HepG2 (cell line): ENCODE results near the gene NADK2.

Source experiments
- AKNA ChIP-seq: sonication (generic); formaldehyde crosslinking; IDR thresholded peaks from 2 replicates; pipeline ENCODE4 v1.4.0; 2020; ENCODE audit warnings: missing genetic modification reagents, borderline replicate concordance
- ASH2L ChIP-seq: fragments of 300-600, 200-600 bp; sonication (generic); IDR thresholded peaks from 2 replicates; pipeline ENCODE4 v1.7.0; 2017; ENCODE audit warnings: low read depth, mild to moderate bottlenecking, moderate library complexity, mixed read lengths, low read length; ENCODE audit not compliant: insufficient read length
- CBX2 ChIP-seq, 2 experiments: fragments of 200-600 bp in 1 of 2; sonication (generic); formaldehyde crosslinking in 1 of 2; IDR thresholded peaks; 2 replicates each; pipeline versions ENCODE4 v1.7.0 to v1.8.1; 2018 to 2022; ENCODE audit warnings: low read depth in 2 of 2, low read length in 1 of 2, mild to moderate bottlenecking in 1 of 2, missing genetic modification reagents in 1 of 2
- FOXO1 ChIP-seq: sonication (generic); formaldehyde crosslinking; IDR thresholded peaks from 2 replicates; pipeline ENCODE4 v1.4.0; 2020; ENCODE audit warnings: missing genetic modification reagents
- HDAC6 ChIP-seq: fragments of 200-600 bp; sonication (generic); IDR thresholded peaks from 2 replicates; pipeline ENCODE4 v1.7.0; 2017; ENCODE audit warnings: mild to moderate bottlenecking, antibody characterized with exemption, low read length, low read depth
- HNRNPK ChIP-seq: fragments of 200-400 bp; formaldehyde crosslinking; IDR thresholded peaks from 2 replicates; pipeline ENCODE4 v1.6.1; 2018; ENCODE audit warnings: low read length, low read depth, moderate library complexity, mild to moderate bottlenecking; ENCODE audit not compliant: poor library complexity, severe bottlenecking
- IKZF5 ChIP-seq: IDR thresholded peaks from 2 replicates; pipeline ENCODE4 v1.6.1; 2018; ENCODE audit warnings: missing genetic modification reagents, mild to moderate bottlenecking, missing compliant biosample characterization
- JUNB ChIP-seq: sonication (generic); formaldehyde crosslinking; IDR thresholded peaks from 2 replicates; pipeline ENCODE4 v1.8.0; 2022; ENCODE audit warnings: missing genetic modification reagents, mild to moderate bottlenecking, borderline replicate concordance
- TAF1 ChIP-seq: sonication (generic); formaldehyde crosslinking; IDR thresholded peaks from 2 replicates; pipeline ENCODE4 v1.4.0; 2020; ENCODE audit warnings: missing genetic modification reagents
- TERF1 ChIP-seq: sonication (generic); formaldehyde crosslinking; IDR thresholded peaks from 2 replicates; pipeline ENCODE4 v1.8.0; 2022; ENCODE audit warnings: mild to moderate bottlenecking, missing genetic modification reagents, moderate library complexity
- ZBTB49 ChIP-seq: sonication (generic); formaldehyde crosslinking; IDR thresholded peaks from 2 replicates; pipeline ENCODE4 v1.4.0; 2020; ENCODE audit warnings: missing genetic modification reagents, borderline replicate concordance
- ZNF790 ChIP-seq: sonication (generic); formaldehyde crosslinking; IDR thresholded peaks from 2 replicates; pipeline ENCODE4 v1.8.0; 2022; ENCODE audit warnings: missing genetic modification reagents, mild to moderate bottlenecking, borderline replicate concordance
- TF ChIP-seq, protein P1 (sequence below): sonication (generic); formaldehyde crosslinking; IDR thresholded peaks from 2 replicates; pipeline ENCODE4 v1.4.0; 2020; ENCODE audit warnings: missing genetic modification reagents, borderline replicate concordance
- TF ChIP-seq, protein P2 (sequence below): sonication (generic); formaldehyde crosslinking; IDR thresholded peaks from 2 replicates; pipeline ENCODE4 v1.4.0; 2020; ENCODE audit warnings: missing genetic modification reagents

DNA sequence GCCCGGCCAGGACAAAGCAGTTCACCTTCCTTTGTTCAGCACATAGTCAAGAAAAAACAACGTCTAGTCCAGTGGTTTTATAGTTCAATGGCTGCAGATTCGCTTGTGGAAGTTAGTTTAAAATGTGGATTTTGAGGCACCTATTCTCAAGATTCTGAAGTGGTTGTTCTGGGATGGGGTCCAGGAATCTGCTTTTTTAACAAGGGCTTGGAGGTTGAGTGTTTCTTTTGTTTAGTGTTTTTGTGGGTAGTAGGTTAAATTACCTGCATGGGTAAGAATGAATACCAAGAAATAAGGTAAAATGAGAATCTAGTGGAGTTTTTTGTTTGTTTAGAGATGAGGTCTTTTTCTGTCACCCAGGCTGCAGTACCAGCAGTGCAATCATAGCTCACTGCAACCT is 28.4 kb upstream of the NADK2 start:
- no peak for TF ChIP-seq FOXO1
- TF ChIP-seq CBX2 (IDR thresholded peaks at IDR 0.05; ENCODE audit: low read depth, low read length): no peak
- TF ChIP-seq CBX2 (CRISPR knock-in tag; IDR thresholded peaks at IDR 0.05; ENCODE audit: low read depth): no peak
- no peak for TF ChIP-seq TERF1 (CRISPR knock-in tag)
- no peak for TF ChIP-seq TAF1 (CRISPR knock-in tag)
- TF ChIP-seq JUNB: no peak
- TF ChIP-seq, protein P1, sequence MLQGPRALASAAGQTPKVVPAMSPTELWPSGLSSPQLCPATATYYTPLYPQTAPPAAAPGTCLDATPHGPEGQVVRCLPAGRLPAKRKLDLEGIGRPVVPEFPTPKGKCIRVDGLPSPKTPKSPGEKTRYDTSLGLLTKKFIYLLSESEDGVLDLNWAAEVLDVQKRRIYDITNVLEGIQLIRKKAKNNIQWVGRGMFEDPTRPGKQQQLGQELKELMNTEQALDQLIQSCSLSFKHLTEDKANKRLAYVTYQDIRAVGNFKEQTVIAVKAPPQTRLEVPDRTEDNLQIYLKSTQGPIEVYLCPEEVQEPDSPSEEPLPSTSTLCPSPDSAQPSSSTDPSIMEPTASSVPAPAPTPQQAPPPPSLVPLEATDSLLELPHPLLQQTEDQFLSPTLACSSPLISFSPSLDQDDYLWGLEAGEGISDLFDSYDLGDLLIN (CRISPR knock-in tag): no peak
- TF ChIP-seq, protein P2, sequence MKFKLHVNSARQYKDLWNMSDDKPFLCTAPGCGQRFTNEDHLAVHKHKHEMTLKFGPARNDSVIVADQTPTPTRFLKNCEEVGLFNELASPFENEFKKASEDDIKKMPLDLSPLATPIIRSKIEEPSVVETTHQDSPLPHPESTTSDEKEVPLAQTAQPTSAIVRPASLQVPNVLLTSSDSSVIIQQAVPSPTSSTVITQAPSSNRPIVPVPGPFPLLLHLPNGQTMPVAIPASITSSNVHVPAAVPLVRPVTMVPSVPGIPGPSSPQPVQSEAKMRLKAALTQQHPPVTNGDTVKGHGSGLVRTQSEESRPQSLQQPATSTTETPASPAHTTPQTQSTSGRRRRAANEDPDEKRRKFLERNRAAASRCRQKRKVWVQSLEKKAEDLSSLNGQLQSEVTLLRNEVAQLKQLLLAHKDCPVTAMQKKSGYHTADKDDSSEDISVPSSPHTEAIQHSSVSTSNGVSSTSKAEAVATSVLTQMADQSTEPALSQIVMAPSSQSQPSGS: no peak
- no peak for TF ChIP-seq ASH2L
- no peak for TF ChIP-seq HNRNPK
- no peak for TF ChIP-seq HDAC6
- TF ChIP-seq ZNF790: no peak
- TF ChIP-seq IKZF5 (CRISPR knock-in tag): no peak
- no peak for TF ChIP-seq AKNA
- TF ChIP-seq ZBTB49 (CRISPR knock-in tag): no peak
